Panc1 (cell line): ENCODE data around the gene SRMS. TPM values are rescaled to one million over a fixed set of nuclear protein-coding genes. Genes with fewer than 3 reads are reported as not detected.

Experiments
- ATAC-seq: fragments of 200-7000 bp; cut with Tn5 transposase; 2 replicates; pipeline ENCODE4 v1.9.1; 2020; ENCODE audit warnings: mild to moderate bottlenecking, moderate library complexity
- BruUV-seq: library from RNA; stranded (reverse); fragments of 400-500 nt; replicated peaks from 2 replicates; lab custom pipeline; 2021; lab: Mats Ljungman, UMichigan
- CTCF ChIA-PET: fragments of 300-600 bp; sonication (Branson Sonifier 250); formaldehyde crosslinking; loops from one replicate; lab custom pipeline; 2022; ENCODE audit warnings: antibody characterized with exemption; lab: Charles Lee
- POLR2A ChIA-PET: fragments of 300-600 bp; sonication (Branson Sonifier 250); formaldehyde crosslinking; loops from one replicate; lab custom pipeline; 2022; ENCODE audit warnings: antibody characterized with exemption; lab: Charles Lee
- DNase-seq: peaks from one replicate; pipeline ENCODE4 v3.0.0-alpha.2; 2010; ENCODE audit warnings: low read depth, low spot score
- H3K27ac ChIP-seq: 2 replicates; pipeline ENCODE4 v1.5.1; 2011; ENCODE audit warnings: mild to moderate bottlenecking, low read length, inconsistent platforms
- H3K27me3 ChIP-seq: fragments of 200-500 bp; sonication (Bioruptor generic); 2 replicates; pipeline ENCODE4 v1.6.0; 2014; ENCODE audit warnings: low read length, inconsistent platforms; ENCODE audit not compliant: control insufficient read depth, insufficient read depth
- H3K36me3 ChIP-seq: fragments of 200-500 bp; sonication (Bioruptor generic); 2 replicates; pipeline ENCODE4 v1.5.1; 2014; ENCODE audit warnings: inconsistent platforms, mild to moderate bottlenecking, low read length, moderate library complexity; ENCODE audit not compliant: control insufficient read depth, insufficient read depth
- H3K4me1 ChIP-seq: 2 replicates; pipeline ENCODE4 v1.5.1; 2011; ENCODE audit warnings: inconsistent platforms, mild to moderate bottlenecking, low read length, moderate library complexity; ENCODE audit not compliant: control insufficient read depth, insufficient read depth
- H3K4me3 ChIP-seq, 2 experiments: 2 replicates each; pipeline ENCODE4 v1.5.1; 2011 to 2012; ENCODE audit warnings: low read depth in 2 of 2, low read length in 2 of 2, mild to moderate bottlenecking in 2 of 2, inconsistent platforms in 1 of 2, moderate library complexity in 1 of 2
- H3K9me3 ChIP-seq: fragments of 200-500 bp; sonication (Bioruptor generic); 2 replicates; pipeline ENCODE4 v1.5.1; 2014; ENCODE audit warnings: low read depth, mild to moderate bottlenecking, inconsistent platforms, low read length, moderate library complexity; ENCODE audit not compliant: control insufficient read depth, insufficient read depth
- POLR2AphosphoS5 ChIP-seq: IDR thresholded peaks from 2 replicates; pipeline ENCODE4 v1.6.1; 2012; ENCODE audit warnings: mild to moderate bottlenecking, low read depth, low read length, moderate library complexity
- SIN3A ChIP-seq: IDR thresholded peaks from 2 replicates; pipeline ENCODE4 v1.6.1; 2012; ENCODE audit warnings: low read depth, mild to moderate bottlenecking, low read length, moderate library complexity, borderline replicate concordance; ENCODE audit not compliant: insufficient read depth
- TCF7L2 ChIP-seq: IDR thresholded peaks from 2 replicates; pipeline ENCODE4 v1.6.1; 2011; ENCODE audit warnings: mild to moderate bottlenecking, low read depth, low read length, inconsistent platforms
- in situ Hi-C: cut with HindIII; loops from 2 replicates; pipeline ENCODE4 v1.10.0; 2016; ENCODE audit warnings: low sequenced_read_pairs, low pct_unique_long_range_greater_than_20kb
- intact Hi-C: fragments of 100-400 bp; cut with micrococcal nuclease; formaldehyde crosslinking; loops from one replicate; pipeline ENCODE4 v1.10.0; 2022; ENCODE audit not compliant: unreplicated experiment
- total RNA-seq: library from RNA; stranded (reverse); gene quantifications from one replicate; pipeline ENCODE4 v1.2.1, GENCODE V29; 2021; ENCODE audit not compliant: unreplicated experiment
- TF ChIP-seq, protein P1 (sequence below), 2 experiments: IDR thresholded peaks; 2 replicates each; pipeline ENCODE4 v1.6.1; 2011 to 2012; ENCODE audit warnings: low read depth in 2 of 2, control low read depth in 1 of 2, low read length in 1 of 2, mild to moderate bottlenecking in 1 of 2, moderate library complexity in 1 of 2; ENCODE audit not compliant: insufficient read depth in 1 of 2
- TF ChIP-seq, protein P2 (sequence below): fragments of 450-650 bp; IDR thresholded peaks from 2 replicates; pipeline ENCODE4 v1.5.1; 2017; ENCODE audit warnings: mild to moderate bottlenecking

Gene SRMS
- total RNA-seq, 1 experiment from 2014 or later: not detected

- Histone ChIP-seq H3K27me3 (no peaks in the 10 kb centered on the region), H3K4me3 (no peak overlapping the region), H3K9me3 (no peaks in the 10 kb centered on the region), H3K4me1 (peaks cover 17% of the 10 kb centered on the region), H3K36me3 (no peaks in the 10 kb centered on the region), H3K27ac (no peak overlapping the region)
- TF ChIP-seq, protein P1, sequence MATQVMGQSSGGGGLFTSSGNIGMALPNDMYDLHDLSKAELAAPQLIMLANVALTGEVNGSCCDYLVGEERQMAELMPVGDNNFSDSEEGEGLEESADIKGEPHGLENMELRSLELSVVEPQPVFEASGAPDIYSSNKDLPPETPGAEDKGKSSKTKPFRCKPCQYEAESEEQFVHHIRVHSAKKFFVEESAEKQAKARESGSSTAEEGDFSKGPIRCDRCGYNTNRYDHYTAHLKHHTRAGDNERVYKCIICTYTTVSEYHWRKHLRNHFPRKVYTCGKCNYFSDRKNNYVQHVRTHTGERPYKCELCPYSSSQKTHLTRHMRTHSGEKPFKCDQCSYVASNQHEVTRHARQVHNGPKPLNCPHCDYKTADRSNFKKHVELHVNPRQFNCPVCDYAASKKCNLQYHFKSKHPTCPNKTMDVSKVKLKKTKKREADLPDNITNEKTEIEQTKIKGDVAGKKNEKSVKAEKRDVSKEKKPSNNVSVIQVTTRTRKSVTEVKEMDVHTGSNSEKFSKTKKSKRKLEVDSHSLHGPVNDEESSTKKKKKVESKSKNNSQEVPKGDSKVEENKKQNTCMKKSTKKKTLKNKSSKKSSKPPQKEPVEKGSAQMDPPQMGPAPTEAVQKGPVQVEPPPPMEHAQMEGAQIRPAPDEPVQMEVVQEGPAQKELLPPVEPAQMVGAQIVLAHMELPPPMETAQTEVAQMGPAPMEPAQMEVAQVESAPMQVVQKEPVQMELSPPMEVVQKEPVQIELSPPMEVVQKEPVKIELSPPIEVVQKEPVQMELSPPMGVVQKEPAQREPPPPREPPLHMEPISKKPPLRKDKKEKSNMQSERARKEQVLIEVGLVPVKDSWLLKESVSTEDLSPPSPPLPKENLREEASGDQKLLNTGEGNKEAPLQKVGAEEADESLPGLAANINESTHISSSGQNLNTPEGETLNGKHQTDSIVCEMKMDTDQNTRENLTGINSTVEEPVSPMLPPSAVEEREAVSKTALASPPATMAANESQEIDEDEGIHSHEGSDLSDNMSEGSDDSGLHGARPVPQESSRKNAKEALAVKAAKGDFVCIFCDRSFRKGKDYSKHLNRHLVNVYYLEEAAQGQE (IDR thresholded peaks at IDR 0.05; ENCODE audit: insufficient read depth in 1 of 2, low read depth in 2 of 2, low read length in 1 of 2): no peak
- no peak for TF ChIP-seq TCF7L2
- no peak for TF ChIP-seq SIN3A
- TF ChIP-seq, protein P2, sequence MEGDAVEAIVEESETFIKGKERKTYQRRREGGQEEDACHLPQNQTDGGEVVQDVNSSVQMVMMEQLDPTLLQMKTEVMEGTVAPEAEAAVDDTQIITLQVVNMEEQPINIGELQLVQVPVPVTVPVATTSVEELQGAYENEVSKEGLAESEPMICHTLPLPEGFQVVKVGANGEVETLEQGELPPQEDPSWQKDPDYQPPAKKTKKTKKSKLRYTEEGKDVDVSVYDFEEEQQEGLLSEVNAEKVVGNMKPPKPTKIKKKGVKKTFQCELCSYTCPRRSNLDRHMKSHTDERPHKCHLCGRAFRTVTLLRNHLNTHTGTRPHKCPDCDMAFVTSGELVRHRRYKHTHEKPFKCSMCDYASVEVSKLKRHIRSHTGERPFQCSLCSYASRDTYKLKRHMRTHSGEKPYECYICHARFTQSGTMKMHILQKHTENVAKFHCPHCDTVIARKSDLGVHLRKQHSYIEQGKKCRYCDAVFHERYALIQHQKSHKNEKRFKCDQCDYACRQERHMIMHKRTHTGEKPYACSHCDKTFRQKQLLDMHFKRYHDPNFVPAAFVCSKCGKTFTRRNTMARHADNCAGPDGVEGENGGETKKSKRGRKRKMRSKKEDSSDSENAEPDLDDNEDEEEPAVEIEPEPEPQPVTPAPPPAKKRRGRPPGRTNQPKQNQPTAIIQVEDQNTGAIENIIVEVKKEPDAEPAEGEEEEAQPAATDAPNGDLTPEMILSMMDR: no peak
- no peak for TF ChIP-seq POLR2AphosphoS5
- intact Hi-C loops (no loop called here), in situ Hi-C loops (loop anchor here (10.0 kb wide), 1 partner anchor 61 kb away; no protein-coding TSS in a partner anchor)
- POLR2A ChIA-PET: interaction anchor here (0.7 kb wide), 1 partner anchor 122 kb away, joined by 4 read pairs; no protein-coding TSS in a partner anchor
- no TSS peak for BruUV-seq
- no peak for ATAC-seq
- DNase-seq: no peak
- CTCF ChIA-PET: no interaction called here
These were observed 14.2 kb downstream of the SRMS start for GRCh38 chr20:63533388-63533787.

- no peaks in the 10 kb centered on the region for H3K27me3 ChIP-seq
- no peaks in the 10 kb centered on the region for H3K9me3 ChIP-seq
- ChIA-PET CTCF (no interaction called here), POLR2A (interaction anchor here (1.1 kb wide), 1 partner anchor 11 kb away, joined by 4 read pairs; no protein-coding TSS in a partner anchor)
- intact Hi-C loops (no loop called here), in situ Hi-C loops (loop anchor here (10.0 kb wide), 1 partner anchor 62 kb away; no protein-coding TSS in a partner anchor)
- H3K4me1 ChIP-seq: peaks cover 17% of the 10 kb centered on the region
- H3K27ac ChIP-seq: no peak overlapping the region
- no TSS peak for BruUV-seq
- no peaks in the 10 kb centered on the region for H3K36me3 ChIP-seq
- DNase-seq (no peak), ATAC-seq (no peak)
- H3K4me3 ChIP-seq: no peak overlapping the region
- TF ChIP-seq, protein P1 (IDR thresholded peaks at IDR 0.05; ENCODE audit: insufficient read depth in 1 of 2, low read depth in 2 of 2, low read length in 1 of 2): no peak
- TF ChIP-seq TCF7L2 (no peak), POLR2AphosphoS5 (no peak), SIN3A (no peak)
- TF ChIP-seq, protein P2: no peak
These were observed 15.0 kb downstream of the SRMS start for GRCh38 chr20:63532449-63532971.
